Stimulated activated CD4-positive, alpha-beta T cell treated with anti-CD3 and anti-CD28 coated beads, Interleukin-15, amount 100 ng/mL, for 48 hours (primary cell): ENCODE data around the gene HPS1.

ENCODE experiments used
- DNase-seq, 2 donors: peaks; one replicate each; pipeline ENCODE4 v3.0.0-alpha.2; 2020; ENCODE audit warnings: low read depth in 2 of 2

Gene HPS1

DNA sequence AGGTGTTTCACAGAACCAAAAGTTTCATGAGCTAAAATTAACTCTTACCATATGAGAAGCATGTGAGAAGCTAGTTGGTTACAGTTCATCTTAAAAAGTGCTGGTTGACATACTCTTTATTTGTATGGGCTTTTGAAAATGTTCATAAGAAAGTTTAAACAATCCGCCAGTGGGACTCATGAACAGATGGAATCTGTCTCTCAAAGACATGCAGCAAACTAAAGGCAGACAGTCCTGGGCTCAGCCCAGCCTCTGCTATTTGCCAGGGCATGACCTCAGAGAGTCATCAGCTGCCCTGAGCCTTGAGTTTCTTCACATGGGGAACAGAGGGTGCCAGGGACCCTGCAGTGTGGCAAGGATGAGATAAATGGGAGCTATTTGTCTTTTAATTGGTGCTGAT, 35.0 kb downstream of the HPS1 start:
- DNase-seq, result no peak

DNA sequence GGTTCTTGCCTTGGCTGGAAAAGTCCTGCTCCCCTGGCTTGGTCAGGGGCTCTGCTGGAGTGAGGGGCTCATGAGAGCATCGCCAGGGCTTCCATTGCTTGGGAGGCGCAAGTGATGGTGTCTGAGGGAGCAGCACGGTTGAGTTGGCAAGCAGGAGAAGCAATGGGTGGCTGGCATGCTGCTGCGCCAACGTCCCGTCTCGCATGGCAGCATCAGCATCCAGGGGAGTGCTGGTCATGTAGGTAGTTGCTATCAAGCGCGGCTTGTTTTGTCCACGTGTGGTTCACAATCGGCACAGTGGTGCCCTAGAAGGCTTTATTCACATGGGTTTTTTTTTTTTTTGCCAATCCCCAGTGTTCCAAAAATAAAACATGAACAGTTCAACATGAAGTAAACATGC, 35.6 kb downstream of the HPS1 start:
- DNase-seq, result no peak

DNA sequence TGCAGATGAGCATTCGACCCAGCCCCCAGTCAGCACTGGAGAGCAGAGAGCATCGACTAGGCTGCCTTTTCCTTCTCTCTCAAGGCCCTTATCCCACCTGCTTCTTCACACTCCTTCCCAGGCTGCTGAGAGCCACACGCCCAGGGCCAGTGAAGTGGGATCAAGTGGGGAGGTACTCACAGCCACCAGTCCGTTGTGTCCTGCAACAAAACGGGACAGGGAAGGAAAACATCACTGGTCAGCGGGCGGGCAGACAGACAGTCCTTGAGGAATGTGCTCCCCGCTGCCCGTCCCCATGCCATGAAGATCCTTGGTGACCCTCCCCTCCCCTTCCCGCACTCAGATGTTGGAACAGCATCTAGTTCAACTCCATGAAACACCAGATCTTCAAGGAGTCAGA, 36.0 kb downstream of the HPS1 start:
- no peak for DNase-seq

DNA sequence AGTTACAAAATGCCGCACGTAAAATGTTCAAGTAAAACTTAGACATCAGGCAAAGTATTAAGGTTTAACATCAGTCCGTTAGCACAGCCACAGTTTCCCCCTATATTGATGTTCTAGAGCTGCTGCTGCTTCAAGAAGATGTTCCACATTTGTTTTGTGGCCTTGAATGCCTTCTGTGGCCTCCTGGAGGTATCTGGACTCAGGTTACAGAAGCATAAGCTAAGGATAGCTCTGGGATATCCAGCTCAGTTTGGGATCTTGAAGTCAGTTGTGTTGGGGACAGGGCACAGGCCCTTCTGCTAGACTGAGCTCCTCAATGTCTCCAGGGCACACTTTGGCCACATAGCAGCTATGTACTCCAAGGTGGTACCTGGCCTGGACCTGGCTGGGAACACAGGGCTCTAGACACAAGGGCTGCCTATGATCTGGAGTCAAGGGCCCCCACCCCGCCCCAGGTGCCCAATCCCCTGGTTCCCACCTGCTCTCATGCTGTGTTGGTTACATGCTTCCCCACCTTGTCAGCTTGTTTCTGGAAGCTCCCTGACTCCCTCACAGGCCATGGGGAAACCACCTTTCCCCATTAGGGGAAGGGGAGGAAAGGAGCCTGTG, 36.5 kb downstream of the HPS1 start:
- DNase-seq, result no peak

DNA sequence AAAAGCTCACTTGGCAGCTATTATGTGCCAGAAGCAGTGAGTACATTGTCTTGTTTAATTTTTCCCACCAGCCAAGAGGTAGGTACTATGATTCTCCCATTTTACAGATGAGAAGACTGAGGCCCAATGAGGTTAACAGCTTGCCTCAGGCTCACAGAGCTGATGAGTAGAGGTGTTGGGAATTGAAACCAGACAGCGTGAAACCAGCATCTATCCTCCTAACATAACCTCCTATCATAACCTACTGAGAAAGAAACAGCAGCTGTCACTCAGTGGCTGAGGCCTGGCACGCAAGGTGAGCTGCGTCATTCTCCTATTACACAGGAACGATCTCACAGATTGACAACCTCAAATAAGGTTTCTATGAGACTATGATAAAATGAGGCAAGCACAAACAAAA, 37.9 kb downstream of the HPS1 start:
- no peak for DNase-seq

DNA sequence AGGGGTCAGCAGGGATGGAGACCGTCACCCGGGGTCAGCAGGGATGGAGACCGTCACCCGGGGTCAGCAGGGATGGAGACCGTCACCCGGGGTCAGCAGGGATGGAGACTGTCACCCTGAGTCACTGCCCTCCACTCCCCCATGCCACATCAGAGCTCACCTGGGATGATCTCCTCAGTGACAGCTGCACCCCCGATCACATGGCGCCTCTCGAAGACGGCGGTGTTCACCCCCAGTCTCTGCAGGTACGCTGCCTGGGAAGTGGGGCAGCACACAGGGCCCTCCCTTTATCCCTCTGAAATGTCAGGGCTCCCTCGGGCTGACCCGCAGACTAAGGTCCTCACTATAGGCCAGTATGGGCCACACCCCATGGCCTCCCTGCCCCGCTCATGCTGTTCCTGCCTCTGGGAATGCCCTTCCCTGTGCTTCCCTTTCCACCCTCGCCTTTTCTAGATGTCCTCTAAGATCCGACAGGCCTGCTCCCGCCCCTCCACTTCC, 38.9 kb downstream of the HPS1 start:
- DNase-seq, result no peak

- no peak for DNase-seq
These were observed 39.6 kb downstream of the HPS1 start for GRCh38 chr10:98407017-98407743.

- DNase-seq, result no peak
These were observed 41.3 kb downstream of the HPS1 start for GRCh38 chr10:98405422-98405821.

DNA sequence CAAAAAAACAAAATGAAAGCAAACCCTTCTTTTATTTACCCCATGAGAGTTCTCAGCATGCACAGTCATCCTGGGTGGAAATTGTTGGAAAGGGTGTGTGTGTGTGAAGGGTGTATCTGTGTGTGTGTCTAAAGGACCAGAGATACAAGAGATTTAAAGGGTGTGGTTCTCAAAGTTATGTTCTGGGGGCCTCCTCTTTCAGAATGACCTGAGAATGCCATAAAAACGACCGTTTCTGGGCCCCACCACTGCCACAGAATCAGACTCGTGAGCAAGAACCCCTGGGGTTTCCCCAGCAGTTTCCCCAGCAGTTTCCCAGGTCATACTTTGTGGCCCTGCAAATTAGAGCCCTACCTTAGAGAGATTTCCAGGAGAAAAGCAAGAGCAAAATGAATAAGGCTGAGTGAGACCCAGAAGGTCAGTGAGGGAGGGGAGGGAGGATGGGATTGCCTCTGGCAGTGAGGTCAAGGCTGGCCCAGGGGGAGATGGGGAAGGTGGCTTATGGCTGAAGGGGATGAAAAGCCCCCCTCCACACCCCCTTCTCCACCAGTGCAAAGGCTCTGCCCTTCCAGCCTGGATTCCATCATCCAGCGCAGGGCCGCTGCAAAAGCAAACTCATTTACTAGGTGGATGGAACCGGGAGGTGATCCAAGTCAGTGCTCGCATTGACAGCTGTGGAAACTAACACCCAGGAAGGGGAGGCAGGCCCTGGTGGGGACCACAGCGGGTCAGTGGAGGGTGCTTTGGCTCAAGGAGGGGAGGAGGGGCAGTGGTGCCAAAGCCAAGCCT, 42.0 kb downstream of the HPS1 start:
- no peak for DNase-seq

GRCh38 chr10:98403812-98404504, 42.8 kb downstream of the HPS1 start:
- no peak for DNase-seq

- DNase-seq, result no peak
These were observed 43.6 kb downstream of the HPS1 start for GRCh38 chr10:98402931-98403718.

- no peak for DNase-seq
These were observed 44.3 kb downstream of the HPS1 start for GRCh38 chr10:98402478-98402877.

GRCh38 chr10:98400482-98400881, 46.3 kb downstream of the HPS1 start:
- DNase-seq, result no peak

DNA sequence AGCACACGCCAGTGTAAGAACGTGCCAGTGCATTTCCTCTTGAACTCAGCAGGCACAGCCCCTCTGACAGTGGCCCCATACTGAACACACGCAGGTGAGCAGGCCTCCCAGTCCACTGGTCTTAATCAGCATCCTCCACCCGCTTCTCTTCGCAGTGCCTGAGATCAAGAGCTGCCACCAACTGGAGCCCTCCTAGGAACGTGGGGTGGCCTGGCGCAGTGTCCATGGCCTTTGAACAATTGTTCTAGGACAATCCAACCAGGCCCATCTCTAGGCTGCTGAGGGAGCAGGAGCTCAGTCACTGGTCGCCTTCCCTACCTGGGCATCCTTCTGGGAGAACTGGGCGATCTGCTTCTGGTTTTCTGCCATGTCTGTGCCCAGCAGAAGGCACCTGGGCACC, 47.0 kb downstream of the HPS1 start:
- DNase-seq, result no peak

- DNase-seq, result no peak
These were observed 49.6 kb downstream of the HPS1 start for GRCh38 chr10:98397089-98397600.

DNA sequence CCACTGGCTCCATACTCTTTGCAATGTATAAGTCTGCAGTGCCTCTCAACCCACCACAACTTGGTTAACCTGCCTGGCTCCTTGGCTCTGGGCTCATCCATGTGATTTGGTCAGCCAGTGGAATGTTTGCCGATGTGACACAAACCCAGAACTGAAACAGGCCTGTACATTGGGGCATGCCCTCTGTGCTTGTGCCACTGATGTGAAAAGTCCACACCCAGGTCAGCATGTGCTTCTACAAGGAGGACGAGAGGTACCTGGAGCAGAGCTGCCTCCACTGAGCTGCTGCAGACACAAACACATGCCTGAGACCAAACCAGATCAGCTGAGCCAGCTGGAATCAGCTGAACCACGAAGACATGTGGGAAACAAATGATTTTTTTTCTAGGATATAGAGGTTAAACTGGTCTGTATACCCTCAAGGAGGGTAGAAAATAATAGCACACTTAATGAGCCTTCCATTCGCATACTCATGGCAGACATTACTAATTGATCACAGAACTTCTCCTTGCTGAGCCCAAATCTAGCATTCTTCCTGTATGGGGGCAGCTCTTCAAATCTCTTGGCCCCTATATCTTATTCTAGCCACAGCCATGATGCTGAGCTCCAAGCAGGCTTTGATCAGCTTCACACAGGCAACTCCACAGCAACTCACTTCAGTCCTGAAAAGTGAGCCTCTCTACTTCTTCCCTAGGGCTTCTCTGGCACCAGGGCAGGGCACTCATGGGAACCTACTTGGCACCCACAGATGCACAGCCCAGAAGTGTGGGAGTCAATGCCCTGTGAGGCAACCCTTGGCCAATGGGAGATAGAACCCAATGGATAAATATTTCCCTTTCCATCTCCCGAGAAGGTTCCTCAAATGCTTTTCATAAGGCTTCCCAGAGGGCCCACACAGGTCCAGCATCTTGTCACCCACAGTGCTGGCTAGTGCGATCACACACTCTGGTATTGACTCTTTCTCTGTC, 50.4 kb downstream of the HPS1 start:
- DNase-seq, result no peak

GRCh38 chr10:98394851-98395440, 51.8 kb downstream of the HPS1 start:
- no peak for DNase-seq

DNA sequence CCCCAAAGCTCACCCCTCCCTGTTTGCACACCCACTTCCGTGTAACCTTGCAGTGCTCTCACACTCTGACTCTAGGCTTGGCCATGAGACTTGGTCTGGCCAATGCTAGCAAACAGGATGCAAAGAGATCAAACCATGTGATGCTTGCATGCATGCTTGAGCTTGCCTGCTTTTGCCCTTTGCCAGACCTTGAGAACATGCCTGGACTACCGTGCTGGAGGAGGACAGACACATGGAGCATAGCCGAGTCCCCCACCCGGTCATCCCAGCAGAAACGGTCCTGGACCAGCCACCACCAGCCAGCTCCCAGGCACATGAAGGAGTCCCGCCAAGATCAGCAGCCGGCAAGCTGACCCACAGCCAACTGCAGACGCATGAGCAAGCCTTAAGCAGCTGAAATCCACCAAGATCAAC, 55.1 kb downstream of the HPS1 start:
- no peak for DNase-seq

GRCh38 chr10:98391065-98391464, 55.7 kb downstream of the HPS1 start:
- no peak for DNase-seq

DNA sequence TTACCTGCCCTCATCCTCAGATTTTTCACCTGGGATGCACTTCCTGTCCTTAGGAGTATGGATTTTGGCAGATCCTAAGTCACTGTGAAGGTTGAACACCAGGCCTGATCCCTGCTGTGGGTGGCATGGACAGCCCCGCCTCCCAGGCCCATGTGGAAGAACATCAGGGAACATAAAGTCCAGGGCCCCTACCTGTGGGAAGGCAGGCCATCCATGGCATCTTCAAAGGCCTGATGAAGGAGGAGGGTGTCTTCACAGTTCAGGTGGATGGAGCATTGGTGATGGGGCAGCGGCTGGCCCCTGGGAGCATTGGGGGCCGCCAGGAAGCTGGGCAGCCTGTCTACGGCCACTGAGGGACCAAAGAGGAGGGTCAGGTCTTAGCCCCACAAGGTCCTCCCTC, 56.3 kb downstream of the HPS1 start:
- DNase-seq, result no peak
